GM12891 (cell line): ENCODE results near the gene PRKCE.

Experiments used
- DNase-seq: peaks from one replicate; pipeline ENCODE4 v3.0.0; 2011; ENCODE audit warnings: low spot score; ENCODE audit not compliant: insufficient read length
- FAIRE-seq: peaks from 2 replicates; lab custom pipeline; 2011; peaks lifted over from hg19 to GRCh38; lab: Jason Lieb, UNC
- PAX5 ChIP-seq: IDR thresholded peaks from 2 replicates; pipeline ENCODE4 v1.6.1; 2011; ENCODE audit warnings: low read length, moderate library complexity, mild to moderate bottlenecking; ENCODE audit not compliant: insufficient read depth, severe bottlenecking
- POLR2A ChIP-seq: IDR thresholded peaks from 2 replicates; pipeline ENCODE4 v1.6.1; 2011; ENCODE audit warnings: low read depth, low read length, control low read depth
- POLR2AphosphoS5 ChIP-seq: IDR thresholded peaks from 2 replicates; pipeline ENCODE4 v1.6.1; 2011; ENCODE audit warnings: low read depth, low read length, control low read depth
- POU2F2 ChIP-seq: IDR thresholded peaks from 2 replicates; pipeline ENCODE4 v1.6.1; 2011; ENCODE audit warnings: low read depth, mild to moderate bottlenecking, control low read depth, low read length, moderate library complexity
- SPI1 ChIP-seq: IDR thresholded peaks from 2 replicates; pipeline ENCODE4 v1.6.1; 2011; ENCODE audit warnings: low read depth, low read length, control low read depth
- TAF1 ChIP-seq: IDR thresholded peaks from 2 replicates; pipeline ENCODE4 v1.6.1; 2011; ENCODE audit warnings: low read depth, low read length, control low read depth

PRKCE gene

DNA sequence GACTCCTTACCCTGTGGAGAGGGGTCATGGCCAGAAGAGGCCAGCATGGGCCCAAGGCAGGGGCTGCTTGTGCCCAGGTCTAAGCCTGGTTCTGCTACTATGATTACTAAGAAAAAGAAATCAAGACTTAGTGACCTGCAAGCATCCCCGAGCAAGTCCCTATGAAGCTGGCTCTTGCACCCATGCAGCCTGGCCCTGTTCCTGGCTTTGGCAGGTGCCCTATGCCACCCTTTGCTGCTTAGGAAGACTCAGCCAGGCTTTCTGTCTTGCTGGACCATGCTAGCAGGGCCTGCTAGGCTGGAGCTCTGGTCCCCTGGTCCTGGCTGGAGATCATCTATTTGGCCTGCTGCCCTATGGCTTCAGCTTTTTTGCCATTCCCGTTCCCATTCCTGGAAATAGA is 336.4 kb downstream of the PRKCE start:
- DNase-seq = no peak
- TF ChIP-seq TAF1 = no peak
- TF ChIP-seq POLR2A = no peak
- TF ChIP-seq POU2F2 = no peak
- no peak for TF ChIP-seq POLR2AphosphoS5
- no peak for TF ChIP-seq PAX5
- TF ChIP-seq SPI1 = no peak
- no peak for FAIRE-seq

DNA sequence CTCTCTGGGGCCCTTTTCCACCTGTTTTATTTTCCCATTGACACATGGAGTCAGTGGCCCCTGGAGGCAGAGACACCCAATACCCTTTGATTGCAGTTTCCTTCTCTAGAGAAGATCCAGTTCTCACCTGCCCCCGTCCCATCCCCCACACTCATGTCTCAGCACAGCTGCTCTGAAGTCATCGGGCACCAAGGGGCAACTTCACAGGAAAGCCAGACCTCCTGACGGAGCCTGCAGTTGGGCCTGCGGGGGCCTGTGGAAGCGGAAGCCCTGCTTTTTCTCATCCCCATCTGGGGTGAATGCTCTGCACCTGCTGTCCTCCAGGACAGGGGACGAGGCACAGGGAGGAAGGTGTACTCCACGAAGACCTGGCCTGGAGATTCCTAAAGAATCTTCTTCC is 337.4 kb downstream of the PRKCE start:
- FAIRE-seq (no peak), DNase-seq (no peak)
- TF ChIP-seq PAX5 (no peak), POLR2A (no peak), TAF1 (no peak), POU2F2 (no peak), SPI1 (no peak)

DNA sequence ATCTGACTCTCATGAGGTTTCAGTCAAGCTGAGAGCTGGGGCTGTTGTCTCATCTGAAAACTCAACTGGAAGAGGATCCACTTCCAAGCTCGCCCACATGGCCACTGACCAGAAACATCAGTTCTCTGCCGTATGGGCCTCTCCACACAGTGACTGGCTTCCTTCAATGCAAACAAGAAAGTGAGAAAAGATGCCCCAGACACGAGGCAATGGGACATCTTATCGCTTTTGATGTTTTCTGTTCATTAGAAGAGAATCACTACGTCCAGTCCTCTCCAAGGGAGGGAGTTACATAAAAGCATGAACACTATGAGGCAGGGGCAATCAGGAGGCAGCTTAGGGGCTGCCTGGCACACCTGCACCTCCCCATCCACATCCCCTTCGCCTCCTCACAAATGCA is 338.7 kb downstream of the PRKCE start:
- no peak for TF ChIP-seq SPI1
- TF ChIP-seq POLR2AphosphoS5 = no peak
- TF ChIP-seq POU2F2 = no peak
- TF ChIP-seq PAX5 = no peak
- FAIRE-seq (no peak), DNase-seq (no peak)

DNA sequence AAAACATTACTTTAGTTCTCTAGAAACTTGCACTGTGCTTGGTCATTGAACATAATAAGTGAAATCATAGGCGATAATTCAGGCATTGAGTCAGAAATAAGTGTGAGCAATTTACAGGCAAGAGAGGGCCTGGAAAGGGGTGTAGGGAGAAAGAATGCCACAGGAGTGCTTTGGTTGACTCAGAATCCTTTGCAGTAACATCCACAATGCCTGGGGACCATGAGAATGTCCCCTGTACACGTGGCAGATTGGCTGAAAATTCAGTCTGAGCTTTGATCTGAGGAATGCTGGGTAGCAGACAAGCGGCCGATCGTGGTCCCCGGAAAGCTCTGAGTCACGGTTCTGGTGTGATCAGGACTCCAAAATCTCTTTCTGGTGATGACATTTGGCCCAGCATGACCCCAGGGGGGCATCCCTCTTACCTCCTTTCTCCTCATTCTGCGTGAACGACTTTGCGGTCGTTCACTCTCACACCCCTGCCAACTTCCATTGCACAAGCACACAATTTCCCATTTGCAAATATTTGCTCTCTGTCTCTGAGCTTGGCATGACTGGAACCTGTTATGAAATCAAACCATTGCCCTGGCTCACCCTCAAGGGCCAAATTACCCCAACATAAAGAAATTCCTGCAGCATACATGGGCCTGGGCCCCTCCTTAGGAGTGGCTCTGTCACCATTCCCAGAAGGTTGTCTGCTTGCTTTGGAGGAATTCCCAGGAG is 340.7 kb downstream of the PRKCE start:
- FAIRE-seq (no peak), DNase-seq (no peak)
- TF ChIP-seq PAX5 = no peak
- TF ChIP-seq TAF1 = no peak
- no peak for TF ChIP-seq POU2F2
- no peak for TF ChIP-seq POLR2AphosphoS5
- no peak for TF ChIP-seq POLR2A

DNA sequence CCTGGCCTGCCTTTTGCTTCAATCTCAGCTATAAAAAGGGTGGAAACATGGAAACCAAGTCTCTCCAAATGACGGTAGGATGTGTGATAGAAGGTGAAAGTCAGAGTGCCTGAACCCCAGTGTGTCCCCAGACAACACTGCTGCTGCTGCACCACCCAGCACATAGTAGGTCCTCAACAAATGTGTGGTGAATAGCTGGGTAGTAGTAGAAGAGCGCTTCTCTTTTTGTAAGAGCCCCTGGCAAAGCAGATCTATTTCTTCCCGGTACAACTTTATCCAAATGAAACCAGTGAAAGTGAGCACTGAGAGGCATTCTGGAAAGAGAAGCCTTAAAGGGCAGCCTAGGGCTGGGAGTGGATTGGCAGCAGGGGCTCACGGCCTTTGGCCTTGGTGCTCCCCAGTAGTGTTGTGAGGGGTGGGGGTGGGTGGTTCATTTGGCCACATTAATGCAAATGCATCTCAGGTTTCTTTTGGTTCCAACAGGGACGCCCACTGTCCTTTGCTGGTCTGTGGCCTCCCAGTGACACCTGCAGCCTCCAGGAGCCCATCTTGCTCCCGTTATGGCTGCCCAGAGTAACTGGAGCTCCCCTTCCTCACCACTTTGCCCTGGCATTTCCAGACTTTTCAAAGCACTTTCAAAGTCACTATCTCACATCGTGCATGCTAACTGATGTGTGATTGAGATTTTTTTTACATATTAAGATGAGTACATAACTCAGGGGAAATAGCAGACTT is 341.4 kb downstream of the PRKCE start:
- TF ChIP-seq POLR2A (no peak), PAX5 (no peak), POLR2AphosphoS5 (no peak), TAF1 (no peak), SPI1 (no peak), POU2F2 (no peak)
- FAIRE-seq (no peak), DNase-seq (no peak)

DNA sequence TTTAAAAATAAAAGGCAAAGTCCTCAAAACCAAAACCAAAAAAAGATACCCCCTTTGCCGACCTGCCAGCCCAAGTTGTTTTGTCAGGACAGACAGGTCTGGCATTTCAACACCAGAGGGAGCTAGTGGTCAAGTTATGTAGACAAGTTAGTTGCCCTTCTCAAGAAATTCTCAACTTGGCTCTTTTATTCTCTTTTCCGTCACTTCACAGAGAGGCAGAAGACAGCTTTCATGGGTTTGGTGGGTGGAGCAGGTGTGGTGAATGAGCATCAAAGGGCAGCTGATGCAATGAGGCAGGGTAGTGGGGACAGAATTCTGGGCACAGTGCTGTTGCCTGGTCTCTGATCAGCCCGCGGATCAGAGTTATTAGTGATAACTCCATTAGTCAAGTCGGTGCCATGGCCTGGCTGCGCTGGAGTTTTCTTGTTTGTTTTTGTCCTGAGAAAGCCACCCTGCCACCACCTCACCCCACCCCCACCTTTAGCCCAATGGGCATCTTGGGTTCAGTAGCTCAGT is 342.1 kb downstream of the PRKCE start:
- DNase-seq (peak; percentile 42), FAIRE-seq (peak; percentile 80)
- TF ChIP-seq POU2F2 (no peak), PAX5 (no peak), TAF1 (no peak), POLR2A (no peak), SPI1 (no peak), POLR2AphosphoS5 (no peak)

DNA sequence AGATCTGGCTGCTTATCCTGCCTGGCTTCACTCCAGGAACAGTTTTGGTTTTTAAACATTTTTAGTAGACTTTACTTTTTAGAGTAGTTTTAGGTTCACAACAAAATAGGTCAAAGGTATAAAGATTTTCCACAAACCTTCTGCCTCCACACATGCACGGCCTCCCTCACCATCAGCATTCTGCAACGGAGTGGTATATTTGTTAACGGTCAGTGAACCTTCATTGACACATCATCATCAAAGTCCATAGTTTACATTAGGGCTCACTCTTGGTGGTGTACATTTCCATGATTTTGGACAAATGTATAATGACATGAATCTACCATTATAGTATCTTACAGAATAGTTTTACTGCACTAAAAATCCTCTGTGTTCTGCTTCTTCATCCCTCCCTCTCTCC is 342.6 kb downstream of the PRKCE start:
- no peak for TF ChIP-seq POLR2A
- TF ChIP-seq POU2F2 = no peak
- no peak for TF ChIP-seq SPI1
- no peak for TF ChIP-seq PAX5
- no peak for TF ChIP-seq TAF1
- no peak for TF ChIP-seq POLR2AphosphoS5
- DNase-seq (no peak), FAIRE-seq (no peak)

DNA sequence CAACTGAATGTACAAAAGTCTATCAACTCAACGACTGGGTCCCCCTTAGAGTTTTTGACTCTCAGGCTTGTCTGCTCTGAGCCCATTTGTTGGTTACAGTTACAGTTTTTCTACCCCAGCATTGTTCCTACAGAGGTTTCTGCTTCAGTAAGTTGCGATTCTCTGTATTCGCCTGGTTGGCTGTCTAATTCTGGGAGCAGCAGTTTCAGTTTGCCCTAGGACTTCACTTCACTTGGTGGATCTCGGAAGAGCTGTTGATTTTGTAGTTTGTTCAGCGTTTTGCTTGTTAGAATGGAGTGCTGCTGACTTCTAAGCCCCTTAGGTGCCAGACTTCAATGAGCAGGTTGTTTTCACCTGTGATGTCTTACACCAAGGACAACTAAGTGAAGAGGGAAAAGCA is 349.2 kb downstream of the PRKCE start:
- no peak for TF ChIP-seq POU2F2
- TF ChIP-seq POLR2AphosphoS5 = no peak
- no peak for TF ChIP-seq PAX5
- TF ChIP-seq TAF1 = no peak
- no peak for TF ChIP-seq SPI1
- no peak for TF ChIP-seq POLR2A
- DNase-seq = no peak
- no peak for FAIRE-seq

DNA sequence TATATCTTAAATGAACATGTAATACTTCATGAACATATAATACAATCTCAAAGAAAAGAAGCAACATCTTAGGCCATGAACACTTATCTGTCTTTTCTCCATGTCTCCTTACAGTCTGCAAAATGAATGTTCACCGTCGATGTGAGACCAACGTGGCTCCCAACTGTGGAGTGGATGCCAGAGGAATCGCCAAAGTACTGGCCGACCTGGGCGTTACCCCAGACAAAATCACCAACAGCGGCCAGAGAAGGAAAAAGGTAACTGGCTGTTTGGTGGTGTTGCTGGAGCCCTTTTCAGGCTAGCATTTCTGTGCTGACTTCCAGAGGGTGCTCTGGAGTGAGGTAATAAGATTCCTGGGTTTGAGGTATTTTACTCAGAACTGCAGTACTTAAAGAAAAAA is 349.8 kb downstream of the PRKCE start:
- DNase-seq = no peak
- TF ChIP-seq SPI1 = no peak
- no peak for TF ChIP-seq POU2F2
- TF ChIP-seq TAF1 = no peak
- TF ChIP-seq PAX5 = no peak
- no peak for TF ChIP-seq POLR2A
- no peak for TF ChIP-seq POLR2AphosphoS5
- no peak for FAIRE-seq
